Loucy (cell line): Measurements from ENCODE around the gene CDCP1.

Source experiments
- CTCF ChIP-seq: fragments of 200-600 bp; sonication (generic); conservative IDR thresholded peaks from 2 replicates; pipeline ENCODE4 v1.5.1; 2014; ENCODE audit warnings: mild to moderate bottlenecking, antibody characterized with exemption, low read length
- EZH2phosphoT487 ChIP-seq: fragments of 200-600 bp; IDR thresholded peaks from 2 replicates; pipeline ENCODE4 v1.6.1; 2018; ENCODE audit warnings: antibody characterized with exemption, mild to moderate bottlenecking, moderate library complexity, borderline replicate concordance

GRCh38 chr3:45185461-45185860, 39.3 kb upstream of the CDCP1 start:
- no peak for TF ChIP-seq CTCF
- no peak for TF ChIP-seq EZH2phosphoT487
